ENCODE results near the gene POU2F2.

- TF ChIP-seq CTCF (IDR thresholded peaks at IDR 0.05) = no peak
- no peak for TF ChIP-seq POLR2A (IDR thresholded peaks at IDR 0.05)
Observed at GRCh38 chr19:42156571-42156970, 24.3 kb upstream of the POU2F2 start.
